HG03378 (cell line): ENCODE measurements around the gene IL7R.
"Not testable (repeated sequence)": the region's sequence is repeated elsewhere in the genome, so short reads cannot be mapped to it uniquely, and the experiment has no call there.

Experiments used
- ATAC-seq: cut with Tn5 transposase; IDR thresholded peaks from one replicate; pipeline ENCODE4 v1.9.1; 2021; ENCODE audit warnings: mild to moderate bottlenecking, moderate library complexity; ENCODE audit not compliant: unreplicated experiment

The IL7R gene

DNA sequence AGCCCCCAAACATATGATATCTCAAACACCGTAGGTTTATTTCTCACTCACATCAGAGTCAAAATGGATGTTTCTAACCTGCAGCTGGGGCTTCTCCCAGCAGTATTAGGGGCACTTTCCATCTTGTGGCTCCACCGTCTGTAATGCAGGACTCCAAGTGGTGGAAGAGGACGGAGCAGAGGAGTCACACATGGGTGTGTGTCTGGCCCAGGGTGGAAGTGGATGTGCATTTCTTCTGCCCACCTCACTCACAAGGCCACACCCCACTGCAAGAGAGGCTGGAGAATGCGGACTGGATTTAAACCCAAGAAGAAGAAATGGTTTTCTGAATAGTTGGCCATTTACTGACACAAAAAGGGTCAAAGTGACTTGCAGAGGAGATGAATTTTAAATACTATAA, 13.9 kb downstream of the IL7R start:
- ATAC-seq, result no peak

DNA sequence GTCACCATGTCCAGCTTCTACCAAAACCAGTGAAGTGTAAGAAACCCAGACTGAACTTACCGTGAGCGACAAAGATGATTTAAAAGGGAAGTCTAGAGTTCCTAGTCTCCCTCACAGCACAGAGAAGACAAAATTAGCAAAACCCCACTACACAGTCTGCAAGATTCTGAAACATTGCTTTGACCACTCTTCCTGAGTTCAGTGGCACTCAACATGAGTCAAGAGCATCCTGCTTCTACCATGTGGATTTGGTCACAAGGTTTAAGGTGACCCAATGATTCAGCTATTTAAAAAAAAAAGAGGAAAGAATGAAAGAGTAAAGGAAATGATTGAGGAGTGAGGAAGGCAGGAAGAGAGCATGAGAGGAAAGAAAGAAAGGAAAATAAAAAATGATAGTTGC, 19.8 kb downstream of the IL7R start:
- ATAC-seq, result no peak

- ATAC-seq, result no peak
Measured at GRCh38 chr5:35876922-35877321, 20.2 kb downstream of the IL7R start.

GRCh38 chr5:35877655-35878054, 21.0 kb downstream of the IL7R start:
- ATAC-seq, result no peak

DNA sequence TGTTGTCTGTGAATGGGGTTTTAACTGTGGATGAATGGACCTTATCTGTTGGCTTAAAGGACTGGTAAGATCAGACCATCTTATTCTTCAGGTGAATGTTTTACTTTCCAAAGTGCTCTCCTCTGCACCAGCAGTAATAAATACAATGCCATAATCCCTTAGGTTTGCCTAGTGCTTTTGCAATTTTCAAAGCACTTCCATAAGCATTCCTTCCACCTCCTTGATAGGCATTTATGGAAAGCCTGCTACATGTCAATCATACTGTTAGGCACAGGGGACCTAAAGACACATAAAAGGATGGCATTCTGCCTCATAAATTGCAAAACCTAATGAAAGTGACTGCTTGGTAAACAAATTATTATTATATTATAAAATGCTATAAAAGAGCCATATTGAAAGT, 21.4 kb downstream of the IL7R start:
- ATAC-seq, result no peak

GRCh38 chr5:35879096-35879495, 22.4 kb downstream of the IL7R start:
- ATAC-seq, result no peak

GRCh38 chr5:35879649-35880048, 23.0 kb downstream of the IL7R start:
- ATAC-seq, result no peak

DNA sequence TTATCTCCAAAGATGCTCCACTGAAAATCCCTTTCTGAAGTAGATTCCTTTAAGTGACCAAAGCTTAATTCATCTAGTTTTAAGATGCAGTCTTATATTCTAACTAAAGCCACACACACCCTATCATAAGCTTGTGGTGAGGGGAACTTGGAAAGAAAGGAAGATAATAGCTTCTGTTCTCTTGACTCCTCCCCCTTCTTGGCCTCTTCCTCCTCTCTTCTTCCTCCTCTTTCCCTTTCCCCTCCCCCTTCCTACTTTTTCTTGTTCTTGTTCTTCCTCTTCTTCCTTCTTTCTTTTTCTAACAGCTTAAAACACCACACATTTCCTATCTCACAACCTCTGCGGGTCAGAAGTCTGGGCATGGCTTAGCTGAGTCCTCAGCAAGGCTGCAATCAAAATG, 23.5 kb downstream of the IL7R start:
- no peak for ATAC-seq

DNA sequence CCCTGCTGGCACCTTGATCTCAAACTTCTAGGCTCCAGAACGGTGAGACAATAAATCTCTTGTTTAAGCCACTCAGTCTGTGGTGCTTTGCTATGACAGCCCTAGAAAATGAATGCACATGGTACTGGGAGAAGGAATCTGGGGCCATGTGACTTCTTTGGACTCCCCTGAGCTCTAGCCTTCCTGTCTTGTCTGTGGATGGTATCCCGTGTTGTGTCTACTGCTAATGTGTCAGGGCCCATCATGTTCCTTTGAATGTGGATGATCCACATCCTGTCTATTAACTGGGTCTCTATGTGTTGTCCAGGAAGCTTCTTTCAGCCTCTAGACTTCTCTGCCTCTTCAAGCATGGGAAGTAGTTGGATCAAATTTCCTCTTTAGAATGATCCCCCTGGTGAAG, 25.1 kb downstream of the IL7R start:
- no peak for ATAC-seq

DNA sequence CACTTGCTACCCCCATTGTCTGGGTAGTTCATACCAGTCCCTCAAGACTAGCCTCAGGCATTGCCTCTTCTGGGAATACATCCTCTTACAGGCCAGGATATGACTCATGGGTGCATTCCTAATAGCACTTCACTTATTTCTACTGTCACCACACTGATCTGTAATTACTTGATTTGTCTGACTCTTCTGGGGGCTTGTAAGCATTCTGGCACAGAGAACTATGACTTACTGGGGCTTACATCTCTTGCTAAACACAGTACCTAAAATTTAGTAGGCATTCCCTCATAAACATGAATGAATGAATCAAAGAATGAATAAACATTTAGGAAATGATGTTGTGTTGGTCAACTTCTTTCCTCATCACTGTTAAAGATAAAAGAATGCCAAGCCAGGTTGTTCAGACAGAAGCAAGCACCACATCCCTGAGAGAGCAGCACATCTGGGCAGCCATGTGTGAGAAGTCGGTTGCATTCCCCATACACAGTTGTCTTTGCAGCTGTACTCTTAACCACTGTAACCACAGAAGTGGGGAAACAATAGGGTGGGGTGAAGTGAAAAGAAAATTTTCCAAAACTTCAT, 27.6 kb downstream of the IL7R start:
- ATAC-seq, result peak; percentile 61

- no peak for ATAC-seq
Measured at GRCh38 chr5:35884773-35885172, 28.1 kb downstream of the IL7R start.

DNA sequence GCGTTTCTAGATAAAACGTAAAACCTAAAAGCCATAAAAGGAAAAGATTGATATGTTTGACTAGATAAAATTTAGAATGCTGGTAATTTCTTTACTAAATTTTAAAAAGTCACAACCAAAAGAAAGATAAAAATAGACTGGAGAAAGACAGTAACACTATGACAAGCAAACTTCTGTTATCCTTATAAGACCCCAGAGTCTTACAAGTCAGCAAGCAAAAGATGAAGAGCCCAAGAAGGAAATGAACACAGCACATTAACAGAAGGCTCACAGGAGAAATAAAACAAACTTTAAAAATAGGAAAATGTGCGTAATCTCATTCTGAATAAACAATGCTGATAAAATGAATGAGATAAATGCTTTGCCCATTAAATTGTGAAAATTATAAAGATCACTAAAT, 29.7 kb downstream of the IL7R start:
- no peak for ATAC-seq

DNA sequence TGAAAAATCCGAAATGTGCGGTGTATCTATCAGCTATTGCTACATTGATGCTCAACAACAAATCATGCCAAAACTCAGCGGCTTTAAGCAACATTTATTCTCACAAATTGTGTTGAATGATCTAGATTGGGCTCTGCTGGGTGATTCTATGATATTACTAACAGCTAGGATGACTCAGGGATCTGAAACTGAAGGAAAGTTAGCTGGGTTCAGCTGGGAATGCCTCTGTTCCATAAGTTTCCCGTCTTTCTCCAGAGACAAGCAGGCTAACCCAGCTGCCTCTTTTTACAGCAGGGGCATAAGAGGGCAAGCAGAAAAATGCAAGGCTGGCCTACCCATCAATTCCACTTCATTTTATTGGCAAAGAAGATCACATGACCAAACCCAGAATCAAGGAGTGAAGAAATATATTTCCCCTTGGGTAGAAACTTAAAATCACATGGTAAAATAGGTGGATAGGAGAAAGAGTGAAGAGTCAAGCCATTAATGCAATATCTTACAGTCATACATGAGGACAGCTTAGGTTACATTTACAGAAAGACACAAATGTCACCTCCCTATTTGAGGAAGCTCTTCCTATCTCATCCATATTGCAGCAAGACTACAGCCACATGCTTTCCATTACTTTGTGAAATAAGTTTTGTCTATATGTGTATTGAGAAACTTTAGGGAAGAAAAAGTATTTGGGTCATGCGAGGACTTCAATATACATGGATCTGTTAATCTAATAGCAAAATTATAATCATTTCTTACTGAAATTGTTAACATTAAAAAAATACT, 30.8 kb downstream of the IL7R start:
- no peak for ATAC-seq

GRCh38 chr5:35890021-35891020, 33.6 kb downstream of the IL7R start:
- ATAC-seq, result no peak

DNA sequence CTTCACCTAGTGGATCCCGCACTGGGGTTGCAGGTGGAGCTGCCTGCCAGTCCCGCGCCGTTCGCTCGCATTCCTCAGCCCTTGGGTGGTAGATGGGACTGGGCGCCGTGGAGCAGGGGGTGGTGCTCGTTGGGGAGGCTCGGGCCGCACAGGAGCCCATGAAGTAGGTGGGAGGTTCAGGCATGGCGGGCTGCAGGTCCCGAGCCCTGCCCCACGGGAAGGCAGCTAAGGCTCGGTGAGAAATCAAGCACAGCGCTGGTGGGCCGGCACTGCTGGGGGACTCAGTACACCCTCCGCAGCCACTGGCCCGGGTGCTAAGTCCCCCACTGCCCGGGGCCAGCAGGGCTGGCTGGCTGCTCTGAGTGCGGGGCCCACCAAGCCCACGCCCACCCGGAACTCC, 36.1 kb downstream of the IL7R start:
- not testable (repeated sequence) for ATAC-seq

GRCh38 chr5:35894131-35894530, 37.4 kb downstream of the IL7R start:
- no peak for ATAC-seq

GRCh38 chr5:35898952-35899660, 42.4 kb downstream of the IL7R start:
- no peak for ATAC-seq

GRCh38 chr5:35899800-35900199, 43.1 kb downstream of the IL7R start:
- no peak for ATAC-seq

DNA sequence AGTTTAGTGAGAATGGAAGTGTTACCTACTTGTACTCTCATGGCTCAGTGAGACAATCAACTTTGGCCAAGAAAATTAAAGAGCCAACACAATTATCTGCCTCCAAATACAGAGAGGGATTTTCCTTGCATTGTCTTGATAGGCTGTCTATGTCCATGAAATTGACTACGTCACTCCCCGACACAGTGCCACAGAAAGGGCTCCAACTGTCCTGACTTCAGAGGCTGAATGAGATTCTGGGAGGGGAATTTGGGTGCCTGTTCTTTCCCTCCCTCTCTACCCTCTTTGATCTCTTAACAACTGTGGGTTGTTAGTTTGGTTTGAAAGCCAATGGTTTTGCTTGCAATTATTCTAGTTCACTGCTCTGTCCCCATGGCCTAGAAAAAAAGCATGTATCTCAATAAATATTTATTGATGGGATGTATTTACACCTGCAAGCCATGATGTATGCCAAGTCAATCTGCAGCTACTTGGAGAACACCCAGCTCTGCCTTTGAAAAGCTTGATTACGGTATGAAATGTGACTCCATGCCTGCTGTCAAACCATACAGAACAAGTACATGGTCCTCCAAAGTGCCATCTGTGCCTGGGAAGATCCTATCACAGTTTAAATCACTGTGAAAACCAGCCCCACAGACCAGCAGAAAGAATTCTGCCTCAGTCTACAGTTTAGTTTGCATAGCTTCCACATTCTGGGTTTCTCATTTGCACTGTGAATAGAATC, 44.4 kb downstream of the IL7R start:
- no peak for ATAC-seq

GRCh38 chr5:35902046-35902672, 45.5 kb downstream of the IL7R start:
- peak; percentile 71 for ATAC-seq
